PC-9 (cell line): ENCODE results near the gene TDRD6. TPM values are rescaled to one million over a fixed set of nuclear protein-coding genes. Genes with fewer than 3 reads are reported as not detected.

ENCODE experiments used
- BruUV-seq: library from RNA; stranded (reverse); fragments of 400-500 nt; replicated peaks from 2 replicates; lab custom pipeline; 2021; lab: Mats Ljungman, UMichigan
- CTCF ChIA-PET: fragments of 300-600 bp; sonication (Branson Sonifier 250); formaldehyde crosslinking; loops from one replicate; lab custom pipeline; 2022; ENCODE audit warnings: antibody characterized with exemption; lab: Charles Lee
- POLR2A ChIA-PET: fragments of 300-600 bp; sonication (Branson Sonifier 250); formaldehyde crosslinking; loops from one replicate; lab custom pipeline; 2022; ENCODE audit warnings: antibody characterized with exemption; ENCODE audit not compliant: unreplicated experiment; lab: Charles Lee
- DNase-seq, 2 experiments: peaks; one replicate each; pipeline versions ENCODE4 v3.0.0 to v3.0.0-alpha.2; 2015 to 2022; ENCODE audit warnings: mixed read lengths in 1 of 2
- H2AFZ ChIP-seq: fragments of 200-600 bp; sonication (generic); 2 replicates; pipeline ENCODE4 v1.8.1; 2017; ENCODE audit warnings: antibody characterized with exemption
- H3F3A ChIP-seq: fragments of 200-600 bp; sonication (generic); 2 replicates; pipeline ENCODE4 v1.8.1; 2017; ENCODE audit warnings: antibody characterized with exemption, mild to moderate bottlenecking, low read depth; ENCODE audit not compliant: insufficient read depth
- H3K27ac ChIP-seq: fragments of 200-600 bp; sonication (generic); 2 replicates; pipeline ENCODE4 v1.6.1; 2016; ENCODE audit warnings: mixed run types
- H3K27me3 ChIP-seq: fragments of 200-600 bp; sonication (generic); 2 replicates; pipeline ENCODE4 v1.6.1; 2016; ENCODE audit warnings: low read depth, mixed run types; ENCODE audit not compliant: insufficient read depth
- H3K36me3 ChIP-seq: fragments of 200-600 bp; sonication (generic); 2 replicates; pipeline ENCODE4 v1.6.1; 2016; ENCODE audit warnings: low read depth, mixed run types
- H3K4me1 ChIP-seq: fragments of 200-600 bp; sonication (generic); replicated peaks from 2 replicates; pipeline ENCODE4 v1.6.1; 2016; ENCODE audit warnings: mixed run types; ENCODE audit not compliant: insufficient read depth
- H3K4me2 ChIP-seq: fragments of 200-600 bp; sonication (generic); 2 replicates; pipeline ENCODE4 v1.6.1; 2017; ENCODE audit warnings: mixed run types
- H3K4me3 ChIP-seq: fragments of 200-600 bp; sonication (generic); 2 replicates; pipeline ENCODE4 v1.6.1; 2016; ENCODE audit warnings: mixed run types
- H3K79me2 ChIP-seq: fragments of 200-600 bp; sonication (generic); 2 replicates; pipeline ENCODE4 v1.6.1; 2017; ENCODE audit warnings: low read depth, mixed run types
- H3K9me2 ChIP-seq: fragments of 200-600 bp; sonication (generic); 2 replicates; pipeline ENCODE4 v1.8.1; 2017; ENCODE audit warnings: mild to moderate bottlenecking; ENCODE audit not compliant: insufficient read depth
- H3K9me3 ChIP-seq: fragments of 200-600 bp; sonication (generic); 2 replicates; pipeline ENCODE4 v1.8.1; 2016; ENCODE audit warnings: low read depth; ENCODE audit not compliant: insufficient read depth
- H4K20me1 ChIP-seq: fragments of 200-600 bp; sonication (generic); 2 replicates; pipeline ENCODE4 v1.8.1; 2017; ENCODE audit not compliant: insufficient read depth
- EZH2 ChIP-seq: fragments of 200-600 bp; sonication (generic); IDR thresholded peaks from 2 replicates; pipeline ENCODE4 v1.8.0; 2017; ENCODE audit warnings: antibody characterized with exemption, low read depth
- intact Hi-C: fragments of 100-400 bp; cut with micrococcal nuclease; formaldehyde crosslinking; loops from one replicate; pipeline ENCODE4 v1.10.0; 2022; ENCODE audit not compliant: unreplicated experiment
- total RNA-seq: library from RNA; stranded (reverse); gene quantifications from 2 replicates; pipeline ENCODE4 v1.2.3, GENCODE V29; 2021
- TF ChIP-seq, protein P1 (sequence below): fragments of 200-600 bp; sonication (generic); conservative IDR thresholded peaks from 2 replicates; pipeline ENCODE4 v1.6.1; 2017; ENCODE audit warnings: mixed run types, antibody characterized with exemption, mild to moderate bottlenecking, moderate library complexity

Gene TDRD6
- total RNA-seq, 1 experiment from 2014 or later, result 0.57 TPM

DNA sequence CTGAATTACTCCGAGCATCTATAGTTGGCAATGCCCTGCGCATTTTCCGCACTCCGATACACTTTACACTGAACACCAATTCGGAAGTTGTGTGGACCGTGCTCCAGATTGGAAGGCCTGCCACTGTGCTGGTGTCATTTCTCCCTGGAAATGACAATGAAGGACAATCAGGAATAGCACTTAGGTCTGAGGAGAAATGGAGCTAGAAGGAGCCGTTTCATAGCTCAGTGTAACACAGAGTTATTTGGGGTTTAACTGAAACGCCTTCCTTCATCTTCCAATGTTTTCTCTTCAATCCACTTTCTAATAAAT is 48.0 kb downstream of the TDRD6 start:
- Histone ChIP-seq H3K79me2 (no peaks in the 10 kb centered on the region), H3K4me1 (peaks cover 35% of the 10 kb centered on the region), H4K20me1 (no peaks in the 10 kb centered on the region), H3K27me3 (no peaks in the 10 kb centered on the region), H3K4me2 (peak overlapping the region; percentile 97), H3F3A (peaks cover 20% of the 10 kb centered on the region; the same call in 1 of the 2 replicates), H3K4me3 (peak overlapping the region; percentile 76), H3K27ac (no peak overlapping the region), H3K36me3 (no peaks in the 10 kb centered on the region), H2AFZ (peak overlapping the region; percentile 92), H3K9me3 (no peaks in the 10 kb centered on the region), H3K9me2 (no peaks in the 10 kb centered on the region)
- no peak for DNase-seq
- intact Hi-C loops, result no loop called here
- ChIA-PET CTCF (interaction anchor here (0.6 kb wide), 1 partner anchor 51 kb away, joined by 6 read pairs; no protein-coding TSS in a partner anchor), POLR2A (interaction anchor here (0.6 kb wide), 1 partner anchor 70 kb away, joined by 4 read pairs; no protein-coding TSS in a partner anchor)
- no peak for TF ChIP-seq EZH2
- TF ChIP-seq, protein P1, sequence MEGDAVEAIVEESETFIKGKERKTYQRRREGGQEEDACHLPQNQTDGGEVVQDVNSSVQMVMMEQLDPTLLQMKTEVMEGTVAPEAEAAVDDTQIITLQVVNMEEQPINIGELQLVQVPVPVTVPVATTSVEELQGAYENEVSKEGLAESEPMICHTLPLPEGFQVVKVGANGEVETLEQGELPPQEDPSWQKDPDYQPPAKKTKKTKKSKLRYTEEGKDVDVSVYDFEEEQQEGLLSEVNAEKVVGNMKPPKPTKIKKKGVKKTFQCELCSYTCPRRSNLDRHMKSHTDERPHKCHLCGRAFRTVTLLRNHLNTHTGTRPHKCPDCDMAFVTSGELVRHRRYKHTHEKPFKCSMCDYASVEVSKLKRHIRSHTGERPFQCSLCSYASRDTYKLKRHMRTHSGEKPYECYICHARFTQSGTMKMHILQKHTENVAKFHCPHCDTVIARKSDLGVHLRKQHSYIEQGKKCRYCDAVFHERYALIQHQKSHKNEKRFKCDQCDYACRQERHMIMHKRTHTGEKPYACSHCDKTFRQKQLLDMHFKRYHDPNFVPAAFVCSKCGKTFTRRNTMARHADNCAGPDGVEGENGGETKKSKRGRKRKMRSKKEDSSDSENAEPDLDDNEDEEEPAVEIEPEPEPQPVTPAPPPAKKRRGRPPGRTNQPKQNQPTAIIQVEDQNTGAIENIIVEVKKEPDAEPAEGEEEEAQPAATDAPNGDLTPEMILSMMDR, result no peak
- no TSS peak for BruUV-seq

DNA sequence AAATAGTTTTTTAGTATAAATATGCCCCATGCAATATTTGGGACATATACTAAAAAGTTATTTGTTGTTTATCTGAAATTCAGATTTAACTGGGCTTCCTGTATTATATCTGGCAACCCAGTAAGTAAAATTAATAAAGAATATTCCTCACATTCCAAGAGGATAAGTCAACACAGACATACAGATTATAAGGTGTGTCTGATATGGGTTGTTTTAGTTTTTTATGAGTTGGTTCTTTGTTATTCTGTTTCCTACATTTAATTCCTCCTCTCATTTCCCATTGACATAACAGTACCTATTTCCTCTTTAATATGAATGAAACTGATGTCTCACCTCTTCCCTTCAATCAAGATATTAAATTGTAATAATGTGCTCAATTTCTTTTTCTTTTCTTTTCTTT is 49.2 kb downstream of the TDRD6 start:
- Histone ChIP-seq H3K27me3 (no peaks in the 10 kb centered on the region), H3F3A (peaks cover 20% of the 10 kb centered on the region; the same call in 1 of the 2 replicates), H2AFZ (no peak overlapping the region), H3K9me3 (no peaks in the 10 kb centered on the region), H3K9me2 (no peaks in the 10 kb centered on the region), H3K4me3 (no peak overlapping the region), H3K4me1 (peaks cover 35% of the 10 kb centered on the region), H3K4me2 (peak overlapping the region; percentile 14; the same call in 1 of the 2 replicates), H3K79me2 (no peaks in the 10 kb centered on the region), H3K36me3 (no peaks in the 10 kb centered on the region), H4K20me1 (no peaks in the 10 kb centered on the region), H3K27ac (no peak overlapping the region)
- ChIA-PET POLR2A (no interaction called here), CTCF (no interaction called here)
- intact Hi-C loops, result no loop called here
- DNase-seq, result peak in 1 of 2 experiments; percentile 58
- BruUV-seq, result no TSS peak
- TF ChIP-seq, protein P1, result no peak
- no peak for TF ChIP-seq EZH2

GRCh38 chr6:46741482-46741881 is 53.8 kb downstream of the TDRD6 start:
- Histone ChIP-seq H3K36me3 (no peaks in the 10 kb centered on the region), H3F3A (no peaks in the 10 kb centered on the region), H3K9me3 (no peaks in the 10 kb centered on the region), H3K4me3 (no peak overlapping the region), H2AFZ (no peak overlapping the region), H3K4me1 (peaks cover 13% of the 10 kb centered on the region), H3K27me3 (no peaks in the 10 kb centered on the region), H4K20me1 (no peaks in the 10 kb centered on the region), H3K4me2 (no peak overlapping the region), H3K9me2 (no peaks in the 10 kb centered on the region), H3K79me2 (no peaks in the 10 kb centered on the region), H3K27ac (no peak overlapping the region)
- ChIA-PET CTCF (no interaction called here), POLR2A (interaction anchor here (0.6 kb wide), 1 partner anchor 238 kb away, joined by 4 read pairs; no protein-coding TSS in a partner anchor)
- DNase-seq, result no peak
- TF ChIP-seq, protein P1, result no peak
- TF ChIP-seq EZH2, result no peak
- no TSS peak for BruUV-seq
- intact Hi-C loops, result no loop called here
